Heart left ventricle (tissue), 13 donors: ENCODE results near the gene TRIM7.

Source experiments
- POLR2A ChIP-seq, 2 donors: fragments of 450-650 bp; IDR thresholded peaks; one replicate each; pipeline ENCODE4 v1.6.1; 2017; ENCODE audit warnings: antibody characterized with exemption in 2 of 2, mild to moderate bottlenecking in 2 of 2, moderate library complexity in 2 of 2
- TF ChIP-seq, protein P1 (sequence below), 12 donors: fragments of 200-600 bp; sonication (generic) in 4 of 12; IDR thresholded peaks; one replicate each; pipeline versions ENCODE4 v1.5.0 to v1.8.0; 2018 to 2022; ENCODE audit warnings: antibody characterized with exemption in 12 of 12, mild to moderate bottlenecking in 5 of 12
- donor health status: ischemic (EF 13 %, LVEDD 7.1; RV severe dilation, severe dysfunction).
- donor health status: DM: no; HTN: yes; CAD: no.
- donor health status: DM: no; HTN: no; CAD: no.
- donor health status: ischemic (EF 25% LVEDD 6.9; RV normal size, moderate dysfunction).
- donor health status: ischemic (EF 25% LVEDD 5.7; RV mildly dilated, moderate dysfunction).
- donor health status: ischemic (EF 35%, LVEDD 5.7; RV mildly dilated, moderate dysfunction).
- donor health status: nonischemic (EF 11% LVEDD 7.7; RV severe dilation, severe dysfunction).
- donor health status: DM: yes; HTN: yes; CAD: no.
- donor health status: PGD.
- donor health status: ischemic (EF 29% LVEDD 5.4; RV normal size, mild dysfunction).
- donor health status: nonischemic (EF 23%, LVEDD 6.1; RV moderate dilation, normal function).

DNA sequence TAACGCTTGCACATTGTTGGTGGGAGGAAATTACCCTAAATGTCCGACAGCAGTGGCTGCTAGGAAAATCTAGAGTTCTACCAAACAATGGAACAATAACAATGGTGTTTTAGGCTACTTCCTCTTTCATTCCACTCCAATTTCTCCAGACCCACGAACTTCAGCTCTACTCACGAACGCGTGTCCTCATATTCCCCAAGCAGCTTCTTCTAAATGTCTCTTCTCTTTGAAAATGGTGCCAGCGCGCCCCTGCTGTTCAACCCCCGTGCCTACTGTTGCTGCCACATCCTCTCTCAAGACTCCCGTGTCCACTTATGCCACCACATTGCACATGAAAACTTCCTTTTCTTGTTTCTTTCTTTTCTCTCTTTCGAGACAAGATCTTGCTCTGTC, 32.0 kb downstream of the TRIM7 start:
- TF ChIP-seq POLR2A (IDR thresholded peaks at IDR 0.05): no peak
- TF ChIP-seq, protein P1, sequence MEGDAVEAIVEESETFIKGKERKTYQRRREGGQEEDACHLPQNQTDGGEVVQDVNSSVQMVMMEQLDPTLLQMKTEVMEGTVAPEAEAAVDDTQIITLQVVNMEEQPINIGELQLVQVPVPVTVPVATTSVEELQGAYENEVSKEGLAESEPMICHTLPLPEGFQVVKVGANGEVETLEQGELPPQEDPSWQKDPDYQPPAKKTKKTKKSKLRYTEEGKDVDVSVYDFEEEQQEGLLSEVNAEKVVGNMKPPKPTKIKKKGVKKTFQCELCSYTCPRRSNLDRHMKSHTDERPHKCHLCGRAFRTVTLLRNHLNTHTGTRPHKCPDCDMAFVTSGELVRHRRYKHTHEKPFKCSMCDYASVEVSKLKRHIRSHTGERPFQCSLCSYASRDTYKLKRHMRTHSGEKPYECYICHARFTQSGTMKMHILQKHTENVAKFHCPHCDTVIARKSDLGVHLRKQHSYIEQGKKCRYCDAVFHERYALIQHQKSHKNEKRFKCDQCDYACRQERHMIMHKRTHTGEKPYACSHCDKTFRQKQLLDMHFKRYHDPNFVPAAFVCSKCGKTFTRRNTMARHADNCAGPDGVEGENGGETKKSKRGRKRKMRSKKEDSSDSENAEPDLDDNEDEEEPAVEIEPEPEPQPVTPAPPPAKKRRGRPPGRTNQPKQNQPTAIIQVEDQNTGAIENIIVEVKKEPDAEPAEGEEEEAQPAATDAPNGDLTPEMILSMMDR (IDR thresholded peaks at IDR 0.05): peak in 2 of 12 donors; percentile 7 to 28
